ENCODE data around the gene NLRP10.

The NLRP10 gene

DNA sequence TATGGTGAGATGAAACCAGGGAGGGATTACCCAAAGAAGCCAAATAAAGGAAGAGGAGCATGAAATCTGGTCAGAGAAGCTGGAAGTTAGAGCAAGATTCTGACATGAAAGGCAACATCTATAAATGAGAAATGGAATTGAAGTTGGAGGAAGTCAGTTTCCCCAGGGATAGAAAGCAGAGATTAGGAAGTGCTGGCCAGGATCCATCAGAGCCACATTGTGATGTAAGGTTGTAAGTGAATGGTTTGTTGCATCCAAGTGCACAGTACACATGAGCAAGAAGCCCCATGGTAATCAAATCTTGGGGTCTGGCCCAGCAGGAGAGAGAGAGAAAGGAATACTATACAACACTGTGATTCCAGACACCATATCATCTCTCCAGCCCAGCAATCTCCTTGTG is 6.6 kb upstream of the NLRP10 start:
- no peak for DNase-seq

DNA sequence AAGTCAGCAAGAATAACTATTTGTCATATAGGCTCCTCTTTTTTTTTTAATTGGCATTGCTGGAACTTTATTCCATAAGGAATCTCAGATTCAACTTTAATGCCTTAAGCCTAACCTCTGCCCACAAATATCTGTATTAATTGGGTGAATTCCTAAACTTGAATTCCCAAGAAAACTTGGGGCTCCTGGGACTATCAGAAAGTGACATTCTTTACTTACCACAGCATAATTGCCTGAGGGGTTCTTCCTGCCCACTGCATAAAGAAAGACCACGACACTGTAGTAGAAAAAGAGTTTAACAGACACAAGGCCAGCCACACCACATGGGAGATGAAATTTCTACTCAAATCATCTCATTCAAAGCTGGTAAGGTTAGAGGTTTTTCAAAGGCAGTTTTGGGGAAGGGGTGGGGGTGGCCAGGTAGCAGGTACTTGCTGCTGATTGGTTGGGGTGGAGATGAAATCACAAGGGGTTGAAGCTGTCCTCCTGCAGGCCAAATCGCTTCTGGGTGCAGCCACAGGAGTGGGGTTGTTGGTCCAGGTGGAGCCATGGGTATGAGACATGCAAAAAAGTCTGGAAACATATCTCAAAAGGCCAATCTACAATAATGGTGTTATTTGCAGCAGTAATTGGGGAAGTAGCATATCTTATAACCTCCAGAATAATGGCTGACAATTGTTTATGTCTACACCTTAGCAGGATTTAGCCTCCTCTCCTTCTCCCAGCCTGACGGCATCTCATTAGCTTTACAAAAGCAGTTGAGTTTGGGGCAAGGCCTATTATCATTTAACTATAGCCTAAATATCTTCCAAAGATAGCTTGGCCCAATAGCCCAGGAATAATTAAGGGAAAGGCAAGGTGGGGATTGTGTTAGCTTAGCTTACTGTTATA is 4.8 kb upstream of the NLRP10 start:
- no peak for DNase-seq

- no peak for DNase-seq
Observed at GRCh38 chr11:7968686-7969085, 3.4 kb upstream of the NLRP10 start.

GRCh38 chr11:7967826-7968225 is 2.6 kb upstream of the NLRP10 start:
- no peak for DNase-seq

GRCh38 chr11:7967097-7967496 is 1.9 kb upstream of the NLRP10 start:
- no peak for DNase-seq

DNA sequence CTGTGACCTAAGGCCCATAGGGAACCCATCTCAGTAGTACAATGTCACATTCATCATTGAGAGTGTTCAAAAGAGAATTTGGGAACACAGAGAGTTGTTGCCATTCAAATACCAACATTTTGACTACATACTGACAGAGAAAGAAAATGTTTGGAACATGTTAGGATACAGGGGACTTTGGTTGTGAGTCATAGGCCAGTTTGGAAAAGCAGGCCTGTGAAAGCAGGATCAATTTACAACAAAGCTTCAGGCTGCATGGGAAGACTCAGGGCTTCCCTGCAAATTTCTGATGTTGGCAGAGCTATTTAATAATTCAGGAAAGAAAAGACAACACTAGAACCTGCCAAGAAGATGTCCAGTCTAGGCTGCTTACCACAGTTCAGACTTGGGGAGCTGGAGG is 374 bp downstream of the NLRP10 start:
- DNase-seq: no peak

DNA sequence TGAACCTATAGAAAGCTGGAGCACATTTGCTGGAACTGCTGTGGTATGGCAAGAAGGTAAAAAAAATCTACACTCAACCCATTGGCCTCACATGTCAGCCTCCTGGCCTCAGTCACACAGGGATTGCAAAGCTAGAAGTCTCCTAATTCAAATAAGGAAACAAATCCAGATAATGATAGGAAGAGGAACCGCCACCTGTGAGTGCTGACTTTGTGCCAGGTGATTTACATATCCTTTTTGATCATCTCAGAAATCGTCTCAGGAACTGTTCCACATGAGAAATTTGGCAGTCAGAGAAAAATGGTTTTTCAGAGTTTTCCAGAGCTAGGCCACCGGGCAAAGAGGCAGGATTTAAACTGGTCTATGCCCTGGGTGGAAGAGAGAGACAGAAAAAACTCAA is 986 bp downstream of the NLRP10 start:
- DNase-seq: no peak

- no peak for DNase-seq
Observed at GRCh38 chr11:7955191-7955590, 10.1 kb downstream of the NLRP10 start.

DNA sequence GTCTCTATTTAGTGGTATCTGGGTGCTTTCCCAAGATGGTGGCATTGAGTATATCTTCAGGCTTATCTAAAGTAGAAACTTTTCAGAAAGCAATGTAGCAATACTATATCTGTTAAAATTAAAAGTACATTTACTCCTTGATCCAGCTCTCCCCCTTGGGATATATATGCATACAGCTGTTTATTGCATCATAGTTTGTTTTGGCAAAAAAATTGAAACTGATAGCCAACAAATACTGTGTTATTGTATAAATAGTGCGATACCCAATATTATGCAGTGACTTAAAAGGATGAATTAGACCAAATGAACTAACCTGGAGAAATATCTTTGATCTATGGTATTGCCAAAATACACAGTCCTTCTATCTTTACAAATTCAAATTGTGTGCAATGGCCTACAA is 15.3 kb downstream of the NLRP10 start:
- no peak for DNase-seq

- DNase-seq: no peak
Observed at GRCh38 chr11:7944123-7944522, 21.1 kb downstream of the NLRP10 start.

DNA sequence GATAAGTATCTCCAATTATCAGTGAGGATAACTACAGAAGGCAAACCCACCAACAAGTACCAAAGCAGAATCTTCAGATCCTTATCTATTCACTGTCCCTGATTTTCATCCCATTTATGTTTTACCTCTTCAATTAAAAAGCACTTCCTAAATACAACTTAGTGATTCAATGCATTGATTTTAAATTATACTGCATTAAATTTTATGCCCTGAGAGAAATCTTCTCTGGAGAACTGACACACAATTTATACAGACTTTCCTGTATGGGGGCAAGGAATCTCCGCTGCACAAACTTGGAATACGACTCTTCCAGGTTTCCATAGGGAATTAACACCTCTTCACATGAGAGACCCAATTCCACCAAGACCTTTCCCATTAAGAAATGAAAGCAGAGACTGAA is 23.6 kb downstream of the NLRP10 start, which contains the start of gene OR10A3:
TSS of gene OR10A3 (minus strand) at position 101 of the 400 bp plus-strand sequence. CDS start 2,188 bp downstream, outside the sequence.
- no peak for DNase-seq

- DNase-seq: no peak
Observed at GRCh38 chr11:7941146-7941545, 24.1 kb downstream of the NLRP10 start.

DNA sequence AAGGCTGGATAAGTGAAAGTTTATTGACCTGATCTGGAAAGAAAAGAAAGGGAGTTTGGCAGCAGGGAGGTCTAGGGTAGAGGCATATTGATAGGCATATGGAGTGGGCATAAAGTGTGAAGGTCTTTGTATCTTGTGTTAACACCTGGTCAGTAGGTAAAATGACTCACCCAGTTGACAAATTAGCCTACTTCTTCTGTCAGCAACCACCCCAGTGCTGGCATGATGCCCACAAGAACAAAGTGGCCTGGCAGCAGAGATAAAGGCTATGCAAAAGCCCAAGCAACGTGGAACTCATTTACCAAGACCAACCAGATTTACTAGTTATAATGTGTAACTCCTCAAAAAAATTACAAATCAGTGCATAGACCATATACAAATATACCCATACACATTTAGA is 28.6 kb downstream of the NLRP10 start:
- no peak for DNase-seq

DNA sequence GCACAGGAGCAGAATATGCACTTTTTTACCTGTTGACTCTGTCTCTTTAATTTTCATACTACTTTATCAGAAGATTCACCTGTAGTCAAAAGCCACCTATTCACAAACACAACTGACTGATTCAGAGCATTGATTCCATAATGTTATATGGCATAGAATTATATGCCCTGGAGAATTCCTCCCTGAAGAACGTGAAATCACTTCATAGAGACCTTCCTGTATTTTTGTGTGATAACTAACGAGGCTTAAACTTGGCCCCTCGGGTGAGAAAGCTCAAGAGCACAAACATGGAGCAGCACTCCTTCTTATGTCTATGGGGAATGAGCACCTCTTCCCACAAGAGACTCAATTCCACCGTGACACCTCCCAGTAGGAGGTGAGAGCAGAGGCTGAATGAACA is 34.1 kb downstream of the NLRP10 start, which contains the start of gene OR10A6:
TSS of gene OR10A6 (minus strand) at position 101 of the 400 bp plus-strand sequence. CDS start 2,606 bp downstream, outside the sequence.
- no peak for DNase-seq

DNA sequence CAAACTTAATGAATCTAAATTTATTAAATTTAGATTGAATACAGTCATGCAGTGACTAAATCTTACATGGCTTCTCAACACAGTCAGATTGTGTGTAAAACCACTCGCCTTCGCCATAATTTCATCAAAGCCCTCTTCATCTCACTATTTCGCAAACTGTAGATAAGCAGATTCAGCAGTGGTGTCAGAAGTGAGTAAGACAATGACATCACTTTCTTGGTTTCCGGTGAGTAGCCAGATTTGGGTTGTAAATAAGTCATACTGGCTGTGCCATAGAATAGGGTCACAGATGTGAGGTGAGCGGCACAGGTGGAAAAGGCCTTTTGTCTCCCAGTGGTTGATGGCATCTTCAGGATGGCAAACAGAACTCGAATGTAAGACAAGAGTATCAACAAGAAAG is 37.6 kb downstream of the NLRP10 start:
- peak; percentile 2 for DNase-seq

DNA sequence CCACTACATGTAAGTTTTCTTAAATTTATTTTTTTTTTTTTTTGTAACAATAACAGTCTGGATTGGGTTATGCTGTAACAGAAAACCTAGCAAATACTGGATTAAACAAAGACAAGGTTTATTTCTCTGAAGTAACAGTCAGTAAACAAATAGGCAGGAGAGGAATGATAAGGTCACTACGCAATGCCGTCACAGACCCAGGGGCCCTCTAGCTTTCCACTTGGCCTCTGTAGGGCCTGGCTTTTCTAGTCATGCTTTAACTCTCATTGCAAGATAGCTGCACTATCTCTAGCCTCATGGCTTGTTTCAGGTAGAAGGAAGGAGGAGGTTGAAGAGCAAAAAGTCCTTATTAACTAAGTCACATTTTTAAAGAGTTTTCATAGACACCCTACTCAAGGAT is 40.7 kb downstream of the NLRP10 start:
- no peak for DNase-seq

- no peak for DNase-seq
Observed at GRCh38 chr11:7918141-7918540, 47.1 kb downstream of the NLRP10 start.

All from NK-92 treated with Interleukin-12 subunit alpha and Interleukin-12 subunit beta, amount 100 ng/mL, for 24 hours (cell line).